Amniotic stem cell (primary cell): ENCODE measurements around the gene VPS13D.

Source experiments
- DNase-seq: peaks from one replicate; lab custom pipeline; 2025; lab: John Stamatoyannopoulos, UW

VPS13D gene

DNA sequence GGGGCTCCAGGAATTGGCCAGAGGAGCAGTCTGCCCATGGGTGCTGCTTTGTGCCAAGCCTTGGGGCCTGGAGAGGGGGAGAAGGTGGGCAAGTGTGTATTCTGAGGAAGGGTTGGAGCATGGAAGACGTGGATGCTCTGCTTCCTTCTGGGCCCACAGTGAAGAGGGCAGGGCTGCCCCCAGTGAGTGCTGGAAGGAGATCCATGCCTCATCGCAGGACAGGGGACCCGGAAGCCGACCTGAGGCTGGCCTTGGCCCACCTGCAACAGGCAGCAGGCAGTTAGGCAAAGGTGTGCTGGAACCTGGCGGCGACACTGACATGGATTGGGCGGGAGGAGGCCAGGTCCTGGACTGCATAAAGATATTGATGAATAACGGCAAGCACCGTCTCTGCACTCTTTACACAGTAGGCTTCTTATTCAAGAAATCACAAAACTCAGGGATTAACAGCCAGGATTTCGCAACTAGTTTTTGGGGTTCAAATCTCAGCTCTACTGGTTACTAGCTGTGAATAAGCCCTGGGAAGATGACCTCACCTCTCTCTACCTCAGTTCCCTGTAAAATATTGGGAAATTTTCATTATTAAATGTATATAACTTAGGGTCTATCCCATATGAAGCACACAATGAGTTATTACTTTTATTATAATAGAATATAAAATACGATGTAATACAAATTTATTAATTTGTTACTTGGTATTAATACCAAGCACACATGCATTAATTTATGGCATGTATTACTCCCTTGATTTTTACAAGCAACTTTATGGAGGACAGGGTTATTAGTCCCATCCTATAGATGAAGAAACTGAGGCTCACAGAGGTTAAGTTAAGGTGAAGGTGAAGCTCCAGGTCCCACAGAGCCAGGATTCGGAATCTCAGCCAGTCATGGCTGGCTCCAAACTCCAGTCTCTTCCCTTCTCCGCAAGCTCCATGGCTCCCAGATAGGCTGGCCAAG lies 325.9 kb downstream of the VPS13D start:
- no peak for DNase-seq

GRCh38 chr1:12556368-12556930 lies 326.6 kb downstream of the VPS13D start:
- DNase-seq, result peak; percentile 35

- DNase-seq, result no peak
Observed at GRCh38 chr1:12556957-12557935, 327.4 kb downstream of the VPS13D start.

DNA sequence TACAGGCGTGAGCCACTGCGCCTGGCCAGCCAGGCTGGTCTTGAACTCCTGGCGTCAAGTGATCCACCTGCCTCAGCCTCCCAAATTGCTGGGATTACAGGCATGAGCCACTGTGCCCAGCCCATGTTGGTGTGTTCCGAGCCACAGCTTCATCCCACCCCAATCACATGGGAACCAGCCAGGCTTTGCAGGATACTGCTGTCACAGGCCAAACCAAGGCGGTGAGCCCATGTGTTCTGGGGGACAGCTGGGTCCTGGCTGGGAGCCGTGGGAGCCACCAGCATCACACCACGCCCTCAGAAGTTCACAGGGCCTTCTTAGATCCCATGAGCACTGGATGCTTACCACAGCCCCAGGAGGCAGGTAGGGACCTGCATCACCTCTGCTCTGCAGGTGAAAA lies 331.3 kb downstream of the VPS13D start:
- no peak for DNase-seq
